ENCODE measurements around the gene ADAP1.
A peak's percentile ranks its signal among the peaks of the same experiment; 100 is the strongest.
"Not testable (repeated sequence)": the region's sequence is repeated elsewhere in the genome, so short reads cannot be mapped to it uniquely, and the experiment has no call there.

The ADAP1 gene

GRCh38 chr7:957418-958220 lies 3.1 kb upstream of the ADAP1 start:
- no peak for DNase-seq

GRCh38 chr7:956031-956430 lies 1.6 kb upstream of the ADAP1 start:
- DNase-seq, result no peak

- DNase-seq, result no peak
Observed at GRCh38 chr7:953547-954327, 743 bp downstream of the ADAP1 start.

GRCh38 chr7:952548-953441 lies 1.7 kb downstream of the ADAP1 start:
- no peak for DNase-seq

- no peak for DNase-seq
Observed at GRCh38 chr7:951881-952547, 2.5 kb downstream of the ADAP1 start.

- no peak for DNase-seq
Observed at GRCh38 chr7:949021-949934, 5.2 kb downstream of the ADAP1 start.

- DNase-seq, result no peak
Observed at GRCh38 chr7:947391-948210, 6.9 kb downstream of the ADAP1 start.

- DNase-seq, result no peak
Observed at GRCh38 chr7:946256-946996, 8.1 kb downstream of the ADAP1 start.

- no peak for DNase-seq
Observed at GRCh38 chr7:945556-946255, 8.8 kb downstream of the ADAP1 start.

GRCh38 chr7:945147-945555 lies 9.3 kb downstream of the ADAP1 start:
- no peak for DNase-seq

GRCh38 chr7:944744-945143 lies 9.7 kb downstream of the ADAP1 start:
- DNase-seq, result no peak

GRCh38 chr7:943793-944192 lies 10.7 kb downstream of the ADAP1 start:
- not testable (repeated sequence) for DNase-seq

GRCh38 chr7:940599-941408 lies 13.7 kb downstream of the ADAP1 start:
- no peak for DNase-seq

- no peak for DNase-seq
Observed at GRCh38 chr7:939843-940242, 14.6 kb downstream of the ADAP1 start.

GRCh38 chr7:938546-939185 lies 15.8 kb downstream of the ADAP1 start:
- DNase-seq, result no peak

- no peak for DNase-seq
Observed at GRCh38 chr7:937856-938484, 16.5 kb downstream of the ADAP1 start.

GRCh38 chr7:936386-937054 lies 18.0 kb downstream of the ADAP1 start:
- peak; percentile 54 for DNase-seq
